ENCODE measurements around the gene MARVELD2. TPM values are rescaled to one million over a fixed set of nuclear protein-coding genes. Genes with fewer than 3 reads are reported as not detected.
"Not testable (repeated sequence)": the region's sequence is repeated elsewhere in the genome, so short reads cannot be mapped to it uniquely, and the experiment has no call there.

Gene MARVELD2
- total RNA-seq, 1 donor from 2014 or later = 26.1 TPM

GRCh38 chr5:69444127-69444754, 29.3 kb downstream of the MARVELD2 start:
- Mint-ChIP-seq H3K4me3 (no peak overlapping the region), H3K36me3 (no peaks in the 10 kb centered on the region), H3K4me1 (ENCODE audit: unreplicated experiment) (no peaks in the 10 kb centered on the region), H3K27ac (peak overlapping the region; percentile 68), H3K27me3 (no peaks in the 10 kb centered on the region), H3K9me3 (no peaks in the 10 kb centered on the region)
- TF ChIP-seq CTCF (conservative IDR thresholded peaks at IDR 0.05) = no peak
- DNase-seq (ENCODE audit: extremely low spot score, unreplicated experiment) = no peak

GRCh38 chr5:69449511-69449910, 34.6 kb downstream of the MARVELD2 start:
- Mint-ChIP-seq H3K4me3 (no peak overlapping the region), H3K9me3 (no peaks in the 10 kb centered on the region), H3K4me1 (ENCODE audit: unreplicated experiment) (no peaks in the 10 kb centered on the region), H3K27ac (no peak overlapping the region), H3K27me3 (no peaks in the 10 kb centered on the region), H3K36me3 (no peaks in the 10 kb centered on the region)
- TF ChIP-seq CTCF (conservative IDR thresholded peaks at IDR 0.05) = no peak
- no peak for DNase-seq (ENCODE audit: extremely low spot score, unreplicated experiment)

- no peaks in the 10 kb centered on the region for H3K36me3 Mint-ChIP-seq
- no peaks in the 10 kb centered on the region for H3K9me3 Mint-ChIP-seq
- DNase-seq (ENCODE audit: extremely low spot score, unreplicated experiment) = no peak
- no peaks in the 10 kb centered on the region for H3K27me3 Mint-ChIP-seq
- H3K4me3 Mint-ChIP-seq = no peak overlapping the region
- no peak overlapping the region for H3K27ac Mint-ChIP-seq
- no peak for TF ChIP-seq CTCF (conservative IDR thresholded peaks at IDR 0.05)
- no peaks in the 10 kb centered on the region for H3K4me1 Mint-ChIP-seq (ENCODE audit: unreplicated experiment)
Observed at GRCh38 chr5:69450116-69450515, 35.2 kb downstream of the MARVELD2 start.

GRCh38 chr5:69450527-69450926, 35.6 kb downstream of the MARVELD2 start:
- not testable (repeated sequence) for H3K27me3 Mint-ChIP-seq; H3K27ac Mint-ChIP-seq; DNase-seq (ENCODE audit: extremely low spot score, unreplicated experiment); H3K4me3 Mint-ChIP-seq; H3K4me1 Mint-ChIP-seq (ENCODE audit: unreplicated experiment); H3K9me3 Mint-ChIP-seq; H3K36me3 Mint-ChIP-seq

GRCh38 chr5:69451941-69452647, 37.2 kb downstream of the MARVELD2 start:
- no peak for TF ChIP-seq CTCF (conservative IDR thresholded peaks at IDR 0.05)
- no peaks in the 10 kb centered on the region for H3K36me3 Mint-ChIP-seq

GRCh38 chr5:69453487-69453886, 38.6 kb downstream of the MARVELD2 start:
- not testable (repeated sequence) for H3K36me3 Mint-ChIP-seq; DNase-seq (ENCODE audit: extremely low spot score, unreplicated experiment); H3K4me3 Mint-ChIP-seq; H3K4me1 Mint-ChIP-seq (ENCODE audit: unreplicated experiment); H3K27me3 Mint-ChIP-seq; H3K9me3 Mint-ChIP-seq; H3K27ac Mint-ChIP-seq

More at GRCh38 chr5:69451941-69452647, 37.2 kb downstream of the MARVELD2 start:
- Mint-ChIP-seq H3K27ac (peak overlapping the region; percentile 73), H3K9me3 (no peaks in the 10 kb centered on the region), H3K4me3 (peak overlapping the region; percentile 34), H3K27me3 (no peaks in the 10 kb centered on the region), H3K4me1 (ENCODE audit: unreplicated experiment) (no peaks in the 10 kb centered on the region)
- DNase-seq (ENCODE audit: extremely low spot score, unreplicated experiment) = no peak

Data from type B pancreatic cell (in vitro differentiated cells).